HepG2 (cell line): ENCODE measurements around the gene HSF2BP. TPM values are rescaled to one million over a fixed set of nuclear protein-coding genes. Genes with fewer than 3 reads are reported as not detected.

Source experiments
- ATAC-seq: fragments of 200-7000 bp; cut with Tn5 transposase; 3 replicates; pipeline ENCODE4 v1.9.1; 2020; ENCODE audit warnings: mild to moderate bottlenecking, moderate library complexity
- BruUV-seq: library from RNA; stranded (reverse); fragments of 400-500 nt; replicated peaks from 2 replicates; lab custom pipeline; 2021; lab: Mats Ljungman, UMichigan
- CTCF ChIA-PET: fragments of 300-600 bp; formaldehyde crosslinking; extraction: SDS; loops from one replicate; lab custom pipeline; 2021; ENCODE audit warnings: low total read pairs, inconsistent platforms, low intra/inter-chr PET ratio; lab: Yijun Ruan, JAX
- POLR2A ChIA-PET: fragments of 350-600 bp; sonication (Branson Sonifier 250); formaldehyde crosslinking; loops from one replicate; lab custom pipeline; 2020; ENCODE audit warnings: antibody characterized with exemption, inconsistent platforms; lab: Yijun Ruan, JAX
- DNase-seq: peaks from one replicate; pipeline ENCODE4 v3.0.0-alpha.2; 2015; ENCODE audit warnings: low spot score
- FAIRE-seq: peaks from 3 replicates; lab custom pipeline; 2011; peaks lifted over from hg19 to GRCh38; lab: Jason Lieb, UNC
- H2AFZ ChIP-seq: one replicate; pipeline ENCODE4 v1.6.1; 2011; ENCODE audit warnings: low read length, inconsistent platforms
- H3K27ac ChIP-seq: fragments of 300-600 bp; 3 replicates; pipeline ENCODE4 v1.8.0; 2011; ENCODE audit warnings: mixed run types, mild to moderate bottlenecking, mixed read lengths, low read length, inconsistent platforms; ENCODE audit not compliant: insufficient read depth; ENCODE audit errors: extremely low read length
- H3K27me3 ChIP-seq, 2 experiments: fragments of 200-600 bp in 1 of 2; 2 replicates in 1 of 2; 3 replicates in 1 of 2; pipeline versions ENCODE4 v1.6.0 to v1.8.0; 2011; ENCODE audit warnings: low read length in 2 of 2, mild to moderate bottlenecking in 2 of 2, moderate library complexity in 2 of 2, inconsistent platforms in 1 of 2; ENCODE audit not compliant: insufficient read depth in 2 of 2, control insufficient read depth in 1 of 2
- H3K36me3 ChIP-seq, 2 experiments: fragments of 200-600 bp in 1 of 2; replicated peaks in 1 of 2; 2 replicates in 1 of 2; 3 replicates in 1 of 2; pipeline versions ENCODE4 v1.5.1 to v1.8.0; 2011; ENCODE audit warnings: low read length in 2 of 2, inconsistent platforms in 1 of 2; ENCODE audit not compliant: insufficient read depth in 2 of 2, control insufficient read depth in 1 of 2
- H3K4me1 ChIP-seq: 2 replicates; pipeline ENCODE4 v1.5.1; 2012; ENCODE audit warnings: low read length, inconsistent platforms; ENCODE audit not compliant: insufficient read depth
- H3K4me2 ChIP-seq: 2 replicates; pipeline ENCODE4 v1.6.0; 2011; ENCODE audit warnings: low read depth, low read length, inconsistent platforms
- H3K4me3 ChIP-seq, 3 experiments: fragments of 200-600 bp in 1 of 3; sonication (generic), shearing (Covaris generic) in 1 of 3; replicated peaks in 1 of 3; 2 replicates each; pipeline ENCODE4 v1.5.1; 2011 to 2016; ENCODE audit warnings: low read length in 3 of 3, inconsistent platforms in 2 of 3, low read depth in 2 of 3, mild to moderate bottlenecking in 2 of 3, control low read depth in 1 of 3, mixed read lengths in 1 of 3; ENCODE audit not compliant: insufficient read depth in 1 of 3
- H3K79me2 ChIP-seq: one replicate; pipeline ENCODE4 v1.6.1; 2011; ENCODE audit warnings: low read length, inconsistent platforms; ENCODE audit not compliant: insufficient read depth
- H3K9ac ChIP-seq: 2 replicates; pipeline ENCODE4 v1.6.0; 2011; ENCODE audit warnings: mild to moderate bottlenecking, low read depth, low read length, inconsistent platforms; ENCODE audit not compliant: insufficient read depth
- H3K9me3 ChIP-seq: 2 replicates; pipeline ENCODE4 v1.5.1; 2012; ENCODE audit warnings: mild to moderate bottlenecking, low read length
- H4K20me1 ChIP-seq: 2 replicates; pipeline ENCODE4 v1.6.0; 2011; ENCODE audit warnings: inconsistent platforms, mild to moderate bottlenecking, low read length, moderate library complexity; ENCODE audit not compliant: insufficient read depth
- BRD4 ChIP-seq: sonication (generic); formaldehyde crosslinking; IDR thresholded peaks from 2 replicates; pipeline ENCODE4 v1.4.0; 2020; ENCODE audit warnings: missing genetic modification reagents
- CREBL2 ChIP-seq: sonication (generic); formaldehyde crosslinking; IDR thresholded peaks from 2 replicates; pipeline ENCODE4 v1.8.1; 2023; ENCODE audit warnings: missing genetic modification reagents, mild to moderate bottlenecking, borderline replicate concordance
- HDAC1 ChIP-seq: sonication (generic); formaldehyde crosslinking; IDR thresholded peaks from 2 replicates; pipeline ENCODE4 v1.5.1; 2020; ENCODE audit warnings: mild to moderate bottlenecking, missing genetic modification reagents
- KAT7 ChIP-seq: IDR thresholded peaks from 2 replicates; pipeline ENCODE4 v1.6.1; 2018; ENCODE audit warnings: borderline replicate concordance, missing compliant biosample characterization
- MXD3 ChIP-seq: IDR thresholded peaks from 2 replicates; pipeline ENCODE4 v1.6.1; 2016; ENCODE audit warnings: mild to moderate bottlenecking, missing biosample characterization, missing genetic modification reagents
- MYC ChIP-seq: sonication (generic); formaldehyde crosslinking; IDR thresholded peaks from 2 replicates; pipeline ENCODE4 v1.9.0; 2021; ENCODE audit warnings: missing genetic modification reagents, borderline replicate concordance
- NR0B2 ChIP-seq: sonication (generic); formaldehyde crosslinking; IDR thresholded peaks from 2 replicates; pipeline ENCODE4 v1.4.0; 2020; ENCODE audit warnings: mild to moderate bottlenecking, missing genetic modification reagents
- RFX1 ChIP-seq: fragments of 450-650 bp; IDR thresholded peaks from 2 replicates; pipeline ENCODE4 v1.6.1; 2017
- ZNF282 ChIP-seq: fragments of 450-650 bp; IDR thresholded peaks from 2 replicates; pipeline ENCODE4 v1.6.1; 2018; ENCODE audit not compliant: partially characterized antibody
- ZNF317 ChIP-seq: sonication (generic); formaldehyde crosslinking; IDR thresholded peaks from 2 replicates; pipeline ENCODE4 v1.5.0; 2020; ENCODE audit warnings: mild to moderate bottlenecking, missing genetic modification reagents
- ZNF513 ChIP-seq: sonication (generic); formaldehyde crosslinking; conservative IDR thresholded peaks from 2 replicates; pipeline ENCODE4 v1.5.0; 2020; ENCODE audit warnings: missing genetic modification reagents
- ZNF563 ChIP-seq: sonication (generic); formaldehyde crosslinking; IDR thresholded peaks from 2 replicates; pipeline ENCODE4 v1.8.0; 2022; ENCODE audit warnings: mild to moderate bottlenecking, moderate library complexity, missing genetic modification reagents
- ZNF614 ChIP-seq: IDR thresholded peaks from 2 replicates; pipeline ENCODE4 v1.6.1; 2018; ENCODE audit warnings: missing biosample characterization, missing genetic modification reagents, inconsistent platforms, borderline replicate concordance
- ZSCAN20 ChIP-seq: sonication (generic); formaldehyde crosslinking; IDR thresholded peaks from 2 replicates; pipeline ENCODE4 v1.4.0; 2020; ENCODE audit warnings: missing genetic modification reagents, mild to moderate bottlenecking, borderline replicate concordance
- ZSCAN9 ChIP-seq: IDR thresholded peaks from 2 replicates; pipeline ENCODE4 v1.6.1; 2016; ENCODE audit warnings: borderline replicate concordance
- WGBS: methylation state at CpG from one replicate; pipeline ENCODE4 v1.1.6; 2017; ENCODE audit warnings: low lambda C conversion rate; 5-methylcytosine and 5-hydroxymethylcytosine counted together
- in situ Hi-C: cut with HindIII; loops from 2 replicates; pipeline ENCODE4 v1.10.0; 2017; ENCODE audit warnings: low pct_unique_long_range_greater_than_20kb; ENCODE audit not compliant: extremely low pct_ligation_motif_present
- intact Hi-C: fragments of 100-400 bp; cut with micrococcal nuclease; formaldehyde crosslinking; loops from one replicate; pipeline ENCODE4 v1.10.0; 2022; ENCODE audit not compliant: unreplicated experiment
- polyA plus RNA-seq, 8 experiments: library from polyadenylated mRNA; depleted of rRNA in 3 of 8; stranded (reverse) in 7 of 8; unstranded in 1 of 8; fragments of >200 nt; fragmentation: Illumina TruSeq in 4 of 8; extraction: Trizol in 4 of 8; gene quantifications; 2 replicates each; pipeline versions ENCODE4 v1.2.1 to v1.2.3, GENCODE V29; 2011 to 2016; ENCODE audit warnings: low read depth in 4 of 8, missing spikeins in 1 of 8, mixed read lengths in 1 of 8; ENCODE audit not compliant: insufficient read depth in 1 of 8
- total RNA-seq, 5 experiments: library from RNA; depleted of rRNA; stranded (reverse); fragments of >200 nt; fragmentation: Illumina TruSeq; extraction: Trizol; gene quantifications; 2 replicates each; pipeline ENCODE4 v1.2.3, GENCODE V29; 2016; ENCODE audit warnings: low read depth in 1 of 5

HSF2BP gene
- total and polyA plus RNA-seq, 2 of the 13 experiments (the other 11 are each of a cell fraction or from before 2014, with no cell fraction given): 0.67 to 2.2 TPM

- no peaks in the 10 kb centered on the region for H3K79me2 ChIP-seq
- H3K9me3 ChIP-seq: no peaks in the 10 kb centered on the region
- ChIA-PET CTCF (no interaction called here), POLR2A (no interaction called here)
- no peak overlapping the region for H3K4me3 ChIP-seq
- WGBS: 98% methylated on average over 2 of the region's 7 CpGs
- no TSS peak for BruUV-seq
- no peak for TF ChIP-seq RFX1
- TF ChIP-seq HDAC1 (CRISPR knock-in tag): no peak
- no peak for TF ChIP-seq BRD4 (CRISPR knock-in tag)
- no peak for TF ChIP-seq MXD3 (CRISPR knock-in tag)
- TF ChIP-seq CREBL2: no peak
- no peak for TF ChIP-seq ZNF563 (CRISPR knock-in tag)
- TF ChIP-seq ZNF282: no peak
- TF ChIP-seq ZNF317 (CRISPR knock-in tag): no peak
- TF ChIP-seq NR0B2 (CRISPR knock-in tag): no peak
- TF ChIP-seq ZSCAN20 (CRISPR knock-in tag): no peak
- no peak for TF ChIP-seq ZNF513 (CRISPR knock-in tag)
- TF ChIP-seq KAT7 (CRISPR knock-in tag): no peak
- no peak for TF ChIP-seq ZSCAN9 (CRISPR knock-in tag)
- TF ChIP-seq MYC (CRISPR knock-in tag): no peak
- no peak for TF ChIP-seq ZNF614 (CRISPR knock-in tag)
- in situ Hi-C loops: no loop called here
- intact Hi-C loops: no loop called here
- H4K20me1 ChIP-seq: no peaks in the 10 kb centered on the region
- FAIRE-seq (no peak), DNase-seq (no peak), ATAC-seq (no peak)
- no peaks in the 10 kb centered on the region for H3K27me3 ChIP-seq
- H3K4me1 ChIP-seq: peaks cover 9% of the 10 kb centered on the region
- H2AFZ ChIP-seq: no peak overlapping the region
- H3K36me3 ChIP-seq: no peaks in the 10 kb centered on the region
- no peak overlapping the region for H3K27ac ChIP-seq
- H3K9ac ChIP-seq: no peak overlapping the region
- no peak overlapping the region for H3K4me2 ChIP-seq
Observed at GRCh38 chr21:43573921-43574320, 85.4 kb downstream of the HSF2BP start.
